Naive thymus-derived CD8-positive, alpha-beta T cell (primary cell): ENCODE measurements around the gene ATP4A. TPM values are rescaled to one million over a fixed set of nuclear protein-coding genes. Genes with fewer than 3 reads are reported as not detected.

Source experiments
- ATAC-seq, 2 donors: fragments of 150-1000 bp; cut with Tn5 transposase in 1 of 2; sonication (Bioruptor Pico), chemical (Tn5 transposase) in 1 of 2; 1 replicate in 1 of 2; 2 replicates in 1 of 2; pipeline ENCODE4 v1.10.0; 2021; ENCODE audit warnings: mild to moderate bottlenecking in 2 of 2, moderate library complexity in 2 of 2
- POLR2A ChIA-PET: fragments of 350-600 bp; sonication (Branson Sonifier 250); formaldehyde crosslinking; loops from one replicate; lab custom pipeline; 2021; ENCODE audit warnings: antibody characterized with exemption; lab: Charles Lee
- DNase-seq, 10 donors: peaks; one replicate each; pipeline versions ENCODE4 v3.0.0 to v3.0.0-alpha.2; 2020 to 2022
- H3K27ac Mint-ChIP-seq, 10 donors: one replicate each; pipeline ENCODE4 v1.8.0; 2020 to 2022; ENCODE audit warnings: mild to moderate bottlenecking in 10 of 10, mixed read lengths in 10 of 10, moderate library complexity in 4 of 10, inconsistent platforms in 1 of 10
- H3K27me3 Mint-ChIP-seq, 5 donors: one replicate each; pipeline ENCODE4 v1.8.0; 2021 to 2022; ENCODE audit warnings: mixed read lengths in 5 of 5
- H3K36me3 Mint-ChIP-seq, 3 donors: one replicate each; pipeline ENCODE4 v1.8.0; 2020 to 2022; ENCODE audit warnings: mixed read lengths in 3 of 3, mild to moderate bottlenecking in 2 of 3, inconsistent platforms in 1 of 3
- H3K4me1 Mint-ChIP-seq, 4 donors: one replicate each; pipeline ENCODE4 v1.8.0; 2021 to 2022; ENCODE audit warnings: mixed read lengths in 4 of 4
- H3K4me3 Mint-ChIP-seq, 10 donors: one replicate each; pipeline ENCODE4 v1.8.0; 2020 to 2022; ENCODE audit warnings: mild to moderate bottlenecking in 10 of 10, mixed read lengths in 10 of 10, moderate library complexity in 6 of 10, inconsistent platforms in 1 of 10
- H3K9me3 Mint-ChIP-seq, 9 donors: one replicate each; pipeline ENCODE4 v1.8.0; 2020 to 2022; ENCODE audit warnings: mixed read lengths in 9 of 9, mild to moderate bottlenecking in 3 of 9, inconsistent platforms in 1 of 9, moderate library complexity in 1 of 9
- polyA plus RNA-seq, 3 donors: library from polyadenylated mRNA; unstranded; fragments of 300-500 nt; fragmentation: Illumina TruSeq; gene quantifications; one replicate each; pipeline ENCODE4 v1.2.3, GENCODE V29; 2021
- total RNA-seq, 8 experiments: library from RNA in 2 of 8; stranded (reverse) in 2 of 8; gene quantifications; one replicate each; pipeline ENCODE4 v1.2.3 and lab custom pipeline; 2021 to 2026

The ATP4A gene
- total and polyA plus RNA-seq, 5 experiments from 2014 or later = not detected

GRCh38 chr19:35562776-35563175, 682 bp downstream of the ATP4A start:
- ATAC-seq = no peak
- no peak overlapping the region for H3K4me3 Mint-ChIP-seq
- H3K27ac Mint-ChIP-seq = no peak overlapping the region
- H3K9me3 Mint-ChIP-seq = no peaks in the 10 kb centered on the region
- H3K27me3 Mint-ChIP-seq = peaks cover 27 to 75% (median 51%) of the 10 kb centered on the region in 5 donors
- POLR2A ChIA-PET = no interaction called here
- no peak for DNase-seq
- peaks cover 4 to 9% (median 7%) of the 10 kb centered on the region in 4 donors for H3K4me1 Mint-ChIP-seq
- no peaks in the 10 kb centered on the region for H3K36me3 Mint-ChIP-seq

- DNase-seq (no peak), ATAC-seq (no peak)
- Mint-ChIP-seq H3K27me3 (peaks cover 27 to 76% (median 51%) of the 10 kb centered on the region in 5 donors), H3K4me1 (peaks cover 7 to 10% (median 8%) of the 10 kb centered on the region in 4 donors), H3K4me3 (no peak overlapping the region), H3K36me3 (no peaks in the 10 kb centered on the region), H3K27ac (no peak overlapping the region), H3K9me3 (no peaks in the 10 kb centered on the region)
- POLR2A ChIA-PET = no interaction called here
Measured at GRCh38 chr19:35562336-35562735, 1.1 kb downstream of the ATP4A start.

- POLR2A ChIA-PET = no interaction called here
- no peaks in the 10 kb centered on the region for H3K9me3 Mint-ChIP-seq
- peak overlapping the region in 4 of 10 donors; percentile 1 to 20 (median 14) for H3K4me3 Mint-ChIP-seq
- no peaks in the 10 kb centered on the region for H3K36me3 Mint-ChIP-seq
- peaks cover 29 to 74% (median 51%) of the 10 kb centered on the region in 5 donors for H3K27me3 Mint-ChIP-seq
- H3K27ac Mint-ChIP-seq = peak overlapping the region in 1 of 10 donors; percentile 69
- peaks cover 10 to 14% (median 12%) of the 10 kb centered on the region in 4 donors for H3K4me1 Mint-ChIP-seq
- ATAC-seq (no peak), DNase-seq (no peak)
Measured at GRCh38 chr19:35561436-35561835, 2.0 kb downstream of the ATP4A start.

GRCh38 chr19:35560677-35561076, 2.8 kb downstream of the ATP4A start:
- Mint-ChIP-seq H3K36me3 (no peaks in the 10 kb centered on the region), H3K27me3 (peaks cover 29 to 73% (median 51%) of the 10 kb centered on the region in 5 donors), H3K4me1 (peaks cover 10 to 14% (median 12%) of the 10 kb centered on the region in 4 donors), H3K27ac (no peak overlapping the region), H3K4me3 (peak overlapping the region in 1 of 10 donors; percentile 1), H3K9me3 (no peaks in the 10 kb centered on the region)
- DNase-seq (peak in 1 of 10 donors; percentile 24), ATAC-seq (no peak)
- POLR2A ChIA-PET = no interaction called here

- POLR2A ChIA-PET = no interaction called here
Measured at GRCh38 chr19:35560271-35560670, 3.2 kb downstream of the ATP4A start.

GRCh38 chr19:35559781-35560180, 3.7 kb downstream of the ATP4A start:
- no peaks in the 10 kb centered on the region for H3K36me3 Mint-ChIP-seq
- peaks cover 25 to 64% (median 45%) of the 10 kb centered on the region in 5 donors for H3K27me3 Mint-ChIP-seq
- H3K4me1 Mint-ChIP-seq = peaks cover 10 to 14% (median 12%) of the 10 kb centered on the region in 4 donors
- no peaks in the 10 kb centered on the region for H3K9me3 Mint-ChIP-seq
- DNase-seq (no peak), ATAC-seq (no peak)
- POLR2A ChIA-PET = interaction anchor here (0.6 kb wide), 1 partner anchor 8 kb away, joined by 5 read pairs; no protein-coding TSS in a partner anchor
- no peak overlapping the region for H3K27ac Mint-ChIP-seq
- H3K4me3 Mint-ChIP-seq = peak overlapping the region in 1 of 10 donors; percentile 7

More at GRCh38 chr19:35560271-35560670, 3.2 kb downstream of the ATP4A start:
- Mint-ChIP-seq H3K27ac (peak overlapping the region in 1 of 10 donors; percentile 27), H3K27me3 (peaks cover 26 to 69% (median 47%) of the 10 kb centered on the region in 5 donors), H3K4me3 (peak overlapping the region in 1 of 10 donors; percentile 7), H3K36me3 (no peaks in the 10 kb centered on the region), H3K9me3 (no peaks in the 10 kb centered on the region), H3K4me1 (peaks cover 10 to 14% (median 12%) of the 10 kb centered on the region in 4 donors)
- DNase-seq = no peak
- no peak for ATAC-seq

- POLR2A ChIA-PET = interaction anchor here (0.6 kb wide), 1 partner anchor 8 kb away, joined by 5 read pairs; no protein-coding TSS in a partner anchor
- DNase-seq (no peak), ATAC-seq (no peak)
- Mint-ChIP-seq H3K4me1 (peaks cover 10 to 14% (median 12%) of the 10 kb centered on the region in 4 donors), H3K27me3 (peaks cover 25 to 60% (median 43%) of the 10 kb centered on the region in 5 donors), H3K4me3 (peak overlapping the region in 6 of 10 donors; percentile 26 to 83 (median 62)), H3K9me3 (no peaks in the 10 kb centered on the region), H3K36me3 (no peaks in the 10 kb centered on the region), H3K27ac (no peak overlapping the region)
Measured at GRCh38 chr19:35559281-35559659, 4.2 kb downstream of the ATP4A start.

GRCh38 chr19:35558400-35559280, 4.8 kb downstream of the ATP4A start:
- H3K4me1 Mint-ChIP-seq = peaks cover 10 to 14% (median 12%) of the 10 kb centered on the region in 4 donors
- H3K9me3 Mint-ChIP-seq = no peaks in the 10 kb centered on the region
- DNase-seq (no peak), ATAC-seq (no peak)
- no peak overlapping the region for H3K27ac Mint-ChIP-seq
- no peaks in the 10 kb centered on the region for H3K36me3 Mint-ChIP-seq
- peaks cover 25 to 55% (median 38%) of the 10 kb centered on the region in 5 donors for H3K27me3 Mint-ChIP-seq
- POLR2A ChIA-PET = no interaction called here
- peak overlapping the region in 9 of 10 donors; percentile 26 to 87 (median 68) for H3K4me3 Mint-ChIP-seq

- ATAC-seq (peak; percentile 79 to 81), DNase-seq (peak in 8 of 10 donors; percentile 40 to 73 (median 47))
- Mint-ChIP-seq H3K4me1 (peaks cover 10 to 14% (median 12%) of the 10 kb centered on the region in 4 donors), H3K36me3 (no peaks in the 10 kb centered on the region), H3K27ac (peak overlapping the region in 2 of 10 donors; percentile 27 to 47), H3K4me3 (peak overlapping the region; percentile 68 to 87 (median 80)), H3K9me3 (no peaks in the 10 kb centered on the region), H3K27me3 (peaks cover 25 to 47% (median 34%) of the 10 kb centered on the region in 5 donors)
- POLR2A ChIA-PET = interaction anchor here (0.7 kb wide), 2 partner anchors 39 to 147 kb away, joined by 4 to 5 read pairs; partner anchors contain the start of gene ZBTB32
Measured at GRCh38 chr19:35557539-35558399, 5.7 kb downstream of the ATP4A start.

GRCh38 chr19:35556846-35557538, 6.5 kb downstream of the ATP4A start:
- peaks cover 21 to 40% (median 30%) of the 10 kb centered on the region in 5 donors for H3K27me3 Mint-ChIP-seq
- no peaks in the 10 kb centered on the region for H3K9me3 Mint-ChIP-seq
- H3K4me3 Mint-ChIP-seq = peak overlapping the region; percentile 39 to 85 (median 77)
- H3K27ac Mint-ChIP-seq = no peak overlapping the region
- no peak for DNase-seq
- no peaks in the 10 kb centered on the region for H3K36me3 Mint-ChIP-seq
- peaks cover 10 to 14% (median 12%) of the 10 kb centered on the region in 4 donors for H3K4me1 Mint-ChIP-seq
- POLR2A ChIA-PET = interaction anchor here (0.7 kb wide), 2 partner anchors 40 to 147 kb away, joined by 4 to 5 read pairs; partner anchors contain the start of gene ZBTB32
- no peak for ATAC-seq

- Mint-ChIP-seq H3K4me3 (peak overlapping the region in 4 of 10 donors; percentile 0 to 50 (median 17)), H3K27me3 (peaks cover 15 to 32% (median 21%) of the 10 kb centered on the region in 5 donors), H3K27ac (no peak overlapping the region), H3K36me3 (no peaks in the 10 kb centered on the region), H3K9me3 (no peaks in the 10 kb centered on the region), H3K4me1 (peaks cover 10 to 14% (median 12%) of the 10 kb centered on the region in 4 donors)
- ATAC-seq = no peak
- POLR2A ChIA-PET = no interaction called here
- DNase-seq = peak in 1 of 10 donors; percentile 18
Measured at GRCh38 chr19:35556025-35556590, 7.3 kb downstream of the ATP4A start.
